NCI-H446 (cell line): ENCODE data around the gene CCL20.
"Not testable (repeated sequence)": the region's sequence is repeated elsewhere in the genome, so short reads cannot be mapped to it uniquely, and the experiment has no call there.

Source experiments
- DNase-seq, 2 experiments: peaks; one replicate each; lab custom pipeline; 2025; lab: John Stamatoyannopoulos, UW

Gene CCL20

DNA sequence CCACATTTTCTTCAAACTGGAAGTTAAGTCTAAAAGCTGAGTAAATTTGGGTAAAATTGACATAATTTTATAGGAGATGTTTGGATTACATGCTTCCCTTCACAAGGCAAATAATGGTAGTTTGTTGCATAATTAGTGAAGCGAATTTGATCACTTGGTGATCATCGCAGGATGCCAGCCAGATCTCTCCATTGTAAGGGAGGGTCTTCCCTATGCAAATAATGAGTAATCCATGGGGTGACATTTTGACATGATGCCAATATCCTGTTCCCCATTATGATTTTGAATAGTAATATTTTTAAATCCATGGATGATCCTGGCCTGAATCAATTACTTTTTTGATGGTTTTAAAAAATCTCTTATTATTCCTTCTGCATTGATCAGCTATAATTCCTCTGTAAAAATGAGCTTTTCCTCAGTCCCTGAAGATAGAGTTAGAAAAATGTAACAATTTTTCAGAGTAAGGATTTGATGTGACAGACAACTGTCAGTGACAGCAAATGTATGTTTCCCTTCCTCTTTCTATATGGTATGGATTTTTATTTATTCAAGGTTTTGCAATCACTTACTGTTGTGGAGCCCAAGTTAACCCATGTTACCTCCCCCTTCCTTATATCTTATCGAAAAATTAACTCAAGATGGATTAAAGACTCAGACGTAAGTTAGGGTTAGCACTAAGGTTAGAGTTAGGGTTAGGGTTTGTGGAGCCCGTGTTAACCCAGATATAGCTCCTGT is 21.4 kb downstream of the CCL20 start:
- no peak for DNase-seq

DNA sequence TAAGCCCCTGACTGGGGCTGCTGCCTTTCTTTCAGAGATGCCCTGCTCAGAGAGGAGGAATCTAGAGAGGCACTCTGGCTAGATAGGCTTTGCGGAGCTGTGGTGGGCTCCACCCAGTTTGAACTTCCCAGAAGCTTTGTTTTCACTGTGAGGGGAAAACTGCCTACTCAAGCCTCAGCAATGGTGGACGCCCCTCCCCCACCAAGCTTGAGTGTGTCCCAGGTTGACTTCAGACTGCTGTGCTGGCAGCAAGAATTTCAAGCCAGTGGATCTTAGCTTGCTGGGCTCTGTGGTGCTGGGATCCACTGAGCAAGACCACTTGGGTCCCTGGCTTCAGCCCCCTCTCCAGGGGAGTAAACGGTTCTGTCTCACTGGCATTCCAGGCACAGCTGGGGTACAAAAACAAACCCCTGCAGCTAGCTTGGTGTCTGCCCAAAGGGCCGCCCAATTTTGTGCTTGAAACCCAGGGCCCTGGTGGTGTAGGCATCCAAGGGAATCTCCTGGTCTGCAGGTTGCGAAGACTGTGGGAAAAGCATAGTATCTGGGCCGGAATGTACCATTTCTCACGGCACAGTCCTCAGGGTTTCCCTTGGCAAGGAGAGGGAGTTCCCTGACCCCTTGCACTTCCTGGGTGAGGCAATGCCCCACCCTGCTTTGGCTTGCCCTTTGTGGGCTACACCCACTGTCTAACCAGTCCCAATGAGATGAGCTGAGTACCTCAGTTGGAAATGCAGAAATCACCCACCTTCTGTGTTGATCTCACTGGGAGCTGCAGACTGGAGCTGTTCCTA is 25.9 kb downstream of the CCL20 start:
- not testable (repeated sequence) for DNase-seq

DNA sequence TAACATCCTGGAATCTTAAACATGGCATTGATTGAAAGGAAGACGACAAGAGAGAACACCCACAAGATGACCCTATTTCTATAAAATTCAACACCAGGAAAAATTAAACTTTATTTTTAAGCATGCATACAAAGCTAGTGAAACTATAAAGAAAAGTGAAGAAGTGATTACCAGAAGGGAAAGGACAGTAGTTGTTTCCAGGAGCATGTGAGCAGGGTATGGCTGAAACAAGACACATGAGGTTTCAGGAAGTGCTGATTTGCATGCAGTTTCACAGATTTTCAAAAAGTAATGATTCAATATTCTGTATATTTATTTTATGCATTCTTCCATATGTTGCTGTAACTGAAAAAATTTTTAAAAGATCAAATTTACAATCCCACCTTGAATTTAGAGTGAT is 33.2 kb downstream of the CCL20 start:
- DNase-seq = no peak

GRCh38 chr2:227848146-227848545 is 34.5 kb downstream of the CCL20 start:
- no peak for DNase-seq

- no peak for DNase-seq
Observed at GRCh38 chr2:227848586-227848985, 34.9 kb downstream of the CCL20 start.

DNA sequence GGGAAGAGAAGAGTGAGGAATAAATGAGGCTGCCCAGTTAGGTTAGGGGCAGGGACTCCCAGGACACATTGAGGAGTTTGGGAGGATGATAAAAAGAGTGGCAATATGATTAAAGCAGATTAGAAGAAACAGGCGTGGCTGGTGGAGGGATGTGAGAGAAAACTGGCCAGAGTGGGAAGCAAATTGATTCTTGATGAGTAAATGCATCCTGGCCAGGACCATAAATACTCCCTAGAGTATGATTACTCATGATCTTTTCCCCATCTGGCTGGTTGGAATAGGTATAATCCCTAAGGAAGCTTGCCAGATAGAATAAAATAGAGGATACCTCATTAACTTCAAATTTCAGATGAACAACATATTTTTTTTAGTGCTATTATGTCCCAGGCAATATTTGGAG is 36.3 kb downstream of the CCL20 start:
- DNase-seq = no peak

DNA sequence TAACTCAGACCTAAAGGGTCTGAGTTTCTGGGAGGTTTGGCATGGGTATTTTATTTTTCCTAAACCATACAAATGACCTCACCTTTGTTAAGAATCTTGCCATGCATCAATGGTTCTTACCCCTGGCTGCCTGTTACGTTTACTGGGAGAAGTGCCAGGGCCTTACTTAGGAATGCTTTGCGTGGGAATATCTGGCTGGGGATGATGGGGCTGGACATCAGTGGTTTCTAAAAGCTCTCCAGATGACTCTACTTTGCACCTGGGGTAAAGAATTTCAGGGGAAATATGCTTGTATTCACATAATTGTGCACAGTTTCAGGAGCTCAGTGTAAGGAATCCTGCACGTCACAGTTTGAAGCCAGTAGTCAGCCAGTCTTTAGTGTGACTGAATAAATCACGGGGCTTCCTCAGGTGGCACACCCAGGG is 39.6 kb downstream of the CCL20 start:
- no peak for DNase-seq

DNA sequence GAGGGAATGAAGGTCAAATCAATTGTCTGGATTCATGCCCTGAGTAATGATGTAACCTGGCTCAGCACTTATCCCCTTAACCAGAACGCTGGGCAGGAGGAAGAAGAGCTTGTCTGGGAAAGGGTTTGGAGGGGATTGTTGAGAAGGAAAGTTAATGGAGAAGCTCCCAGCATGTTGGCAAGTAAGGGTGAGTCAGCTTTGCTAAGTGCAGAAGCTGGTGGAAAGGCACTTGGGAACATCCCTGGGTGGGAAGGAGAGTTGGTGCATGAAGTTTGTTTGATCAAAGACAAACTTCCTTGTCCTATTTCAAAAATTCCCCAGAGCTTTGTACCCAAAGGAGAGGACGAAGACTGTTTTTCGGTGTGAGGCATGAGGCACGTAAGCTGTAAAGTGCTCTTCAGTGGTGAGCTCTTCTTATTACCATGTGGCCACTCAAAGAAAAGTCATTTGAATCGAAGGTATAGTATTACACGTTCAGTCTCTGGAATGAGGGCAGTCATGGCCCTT is 40.2 kb downstream of the CCL20 start:
- no peak for DNase-seq

DNA sequence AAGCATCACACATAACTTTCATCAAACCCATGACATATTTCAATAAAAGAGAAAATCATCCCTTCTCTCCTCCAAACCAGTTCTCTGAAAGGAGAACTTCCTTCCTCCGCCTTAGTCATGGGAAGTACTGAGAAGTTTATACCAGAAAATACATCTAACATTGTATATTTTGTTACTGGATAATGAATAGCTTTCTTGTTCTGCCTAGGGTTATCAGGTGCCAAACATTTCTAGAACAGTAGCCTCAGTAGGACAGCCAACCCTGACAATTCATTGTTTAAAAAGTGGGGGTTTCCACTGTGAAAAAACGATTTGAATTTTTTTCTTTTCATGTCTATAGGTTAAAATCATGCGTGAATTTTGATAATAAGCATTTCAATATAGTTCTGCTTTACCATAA is 41.8 kb downstream of the CCL20 start:
- no peak for DNase-seq

- no peak for DNase-seq
Observed at GRCh38 chr2:227856697-227857096, 43.1 kb downstream of the CCL20 start.

DNA sequence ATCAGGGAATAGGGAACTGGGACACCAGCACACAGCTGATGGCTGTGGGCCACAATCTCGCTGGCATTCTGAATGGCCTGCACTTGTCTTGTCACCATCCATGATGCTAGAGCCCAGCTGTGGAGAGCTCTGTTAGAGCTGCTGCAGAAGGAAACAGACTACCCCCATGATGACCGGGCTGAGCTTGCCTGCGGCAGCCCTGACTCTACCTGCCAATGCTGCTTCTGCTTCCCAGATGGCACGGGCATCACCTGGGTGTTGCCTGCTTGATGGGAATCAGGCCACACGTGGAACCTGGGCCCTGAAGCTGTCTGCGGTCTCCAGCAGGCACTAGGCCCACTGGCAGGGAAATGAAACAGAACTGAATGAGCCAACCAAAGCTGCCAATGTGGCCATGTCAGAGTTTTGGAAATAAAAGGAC is 46.6 kb downstream of the CCL20 start:
- DNase-seq = no peak

DNA sequence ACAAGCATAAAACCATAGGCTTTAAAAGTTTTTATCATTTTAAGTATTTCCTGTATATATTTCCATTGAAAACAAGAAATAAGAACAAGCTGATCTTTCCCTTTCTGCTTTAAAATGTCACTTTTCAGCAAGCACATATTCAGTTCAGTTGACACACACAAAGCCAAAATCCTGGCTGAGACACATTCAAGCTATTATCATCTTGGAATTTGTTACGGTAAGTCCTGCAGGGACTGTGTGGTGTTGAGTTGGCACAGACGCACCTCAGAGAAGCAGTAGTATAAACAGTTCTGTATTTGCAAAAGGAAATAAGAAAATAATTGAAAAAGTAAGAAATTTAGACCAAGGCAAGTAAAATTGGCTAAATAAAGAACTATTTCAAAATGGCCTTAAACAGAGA is 47.4 kb downstream of the CCL20 start:
- no peak for DNase-seq

GRCh38 chr2:227862227-227862740 is 48.6 kb downstream of the CCL20 start:
- DNase-seq = peak in 1 of 2 experiments; percentile 46

- no peak for DNase-seq
Observed at GRCh38 chr2:227862741-227863588, 49.3 kb downstream of the CCL20 start.

- no peak for DNase-seq
Observed at GRCh38 chr2:227864161-227864756, 50.6 kb downstream of the CCL20 start.

GRCh38 chr2:227865291-227865690 is 51.6 kb downstream of the CCL20 start:
- no peak for DNase-seq
